GM04504 (cell line): ENCODE results near the gene XAF1.
"Not testable (repeated sequence)": the region's sequence is repeated elsewhere in the genome, so short reads cannot be mapped to it uniquely, and the experiment has no call there.

Experiments used
- DNase-seq: peaks from one replicate; pipeline ENCODE4 v3.0.0-alpha.2; 2012; ENCODE audit warnings: low read depth

XAF1 gene

GRCh38 chr17:6755731-6756184 is at the start of gene XAF1:
Gene XAF1, plus strand, starts transcription at chr17:6756046. Its CDS starts 33 bp downstream, at chr17:6756079.
- DNase-seq, result peak; percentile 40

GRCh38 chr17:6706499-6706898 is 49.3 kb upstream of the XAF1 start:
- DNase-seq, result no peak

- DNase-seq, result no peak
Observed at GRCh38 chr17:6706996-6707395, 48.9 kb upstream of the XAF1 start.

GRCh38 chr17:6708357-6708961 is 47.4 kb upstream of the XAF1 start:
- no peak for DNase-seq

GRCh38 chr17:6710317-6710716 is 45.5 kb upstream of the XAF1 start:
- no peak for DNase-seq

GRCh38 chr17:6711081-6711674 is 44.7 kb upstream of the XAF1 start:
- DNase-seq, result no peak

GRCh38 chr17:6711681-6712057 is 44.2 kb upstream of the XAF1 start:
- DNase-seq, result no peak

GRCh38 chr17:6712058-6712853 is 43.6 kb upstream of the XAF1 start:
- no peak for DNase-seq

- DNase-seq, result no peak
Observed at GRCh38 chr17:6712854-6713129, 43.1 kb upstream of the XAF1 start.

GRCh38 chr17:6713130-6713917 is 42.5 kb upstream of the XAF1 start, which contains the start of gene SLC13A5:
Gene SLC13A5, minus strand, starts transcription at chr17:6713369. Its CDS starts 36 bp downstream, at chr17:6713333.
- no peak for DNase-seq

- DNase-seq, result no peak
Observed at GRCh38 chr17:6713918-6714271, 42.0 kb upstream of the XAF1 start.

GRCh38 chr17:6714315-6714874 is 41.5 kb upstream of the XAF1 start:
- no peak for DNase-seq

GRCh38 chr17:6716736-6717135 is 39.1 kb upstream of the XAF1 start:
- no peak for DNase-seq

- no peak for DNase-seq
Observed at GRCh38 chr17:6721744-6722143, 34.1 kb upstream of the XAF1 start.

GRCh38 chr17:6724009-6724408 is 31.8 kb upstream of the XAF1 start:
- no peak for DNase-seq

GRCh38 chr17:6729531-6729930 is 26.3 kb upstream of the XAF1 start:
- no peak for DNase-seq

- not testable (repeated sequence) for DNase-seq
Observed at GRCh38 chr17:6746665-6747064, 9.2 kb upstream of the XAF1 start.

- DNase-seq, result no peak
Observed at GRCh38 chr17:6748617-6749016, 7.2 kb upstream of the XAF1 start.

- no peak for DNase-seq
Observed at GRCh38 chr17:6749519-6749918, 6.3 kb upstream of the XAF1 start.

GRCh38 chr17:6752068-6752909 is 3.6 kb upstream of the XAF1 start:
- DNase-seq, result peak; percentile 100

- DNase-seq, result peak; percentile 70
Observed at GRCh38 chr17:6753006-6753445, 2.8 kb upstream of the XAF1 start.
